Inflammatory macrophage (primary cell): Measurements from ENCODE around the gene SYF2.

Source experiments
- DNase-seq, 2 donors: peaks; one replicate each; pipeline ENCODE4 v3.0.0-alpha.2; 2020 to 2022

Gene SYF2

DNA sequence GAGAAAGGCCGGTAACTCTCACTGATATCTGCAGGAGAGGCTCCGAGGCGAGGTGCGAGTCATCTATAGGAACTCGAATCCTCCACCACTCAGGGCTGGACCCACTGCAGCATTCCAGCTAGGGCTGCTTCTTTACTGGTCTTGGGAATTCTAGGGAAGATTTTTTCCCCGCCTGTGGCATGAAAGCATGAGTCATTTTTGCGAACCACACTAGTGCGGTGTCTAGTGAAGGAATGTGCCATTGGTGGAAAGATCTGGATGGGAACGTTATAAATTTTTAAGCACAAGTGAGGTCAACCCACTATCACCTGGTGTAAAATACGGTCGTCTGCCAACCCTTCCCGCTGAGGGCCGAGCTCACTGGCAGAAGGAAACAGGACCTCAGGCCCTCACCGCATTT lies 49.7 kb downstream of the SYF2 start:
- DNase-seq: no peak

DNA sequence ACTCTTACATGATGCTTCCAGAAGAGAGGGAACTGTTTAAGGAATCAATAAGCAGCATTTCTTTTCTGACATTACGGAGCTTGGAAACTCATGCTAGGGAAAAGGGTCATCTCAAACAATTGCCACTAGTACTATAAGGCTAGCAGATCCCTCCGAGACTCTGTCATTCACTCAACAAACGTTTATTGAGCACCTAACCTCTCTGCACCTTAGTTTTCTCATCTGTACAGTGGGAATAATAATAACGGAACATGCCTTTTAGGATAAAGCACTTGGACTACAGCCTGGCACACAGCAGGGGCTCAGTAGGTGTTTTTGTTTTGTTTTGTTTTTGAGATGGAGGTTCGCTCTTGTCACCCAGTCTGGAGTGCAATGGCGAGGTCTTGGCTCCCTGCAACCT lies 51.3 kb downstream of the SYF2 start:
- DNase-seq: no peak

DNA sequence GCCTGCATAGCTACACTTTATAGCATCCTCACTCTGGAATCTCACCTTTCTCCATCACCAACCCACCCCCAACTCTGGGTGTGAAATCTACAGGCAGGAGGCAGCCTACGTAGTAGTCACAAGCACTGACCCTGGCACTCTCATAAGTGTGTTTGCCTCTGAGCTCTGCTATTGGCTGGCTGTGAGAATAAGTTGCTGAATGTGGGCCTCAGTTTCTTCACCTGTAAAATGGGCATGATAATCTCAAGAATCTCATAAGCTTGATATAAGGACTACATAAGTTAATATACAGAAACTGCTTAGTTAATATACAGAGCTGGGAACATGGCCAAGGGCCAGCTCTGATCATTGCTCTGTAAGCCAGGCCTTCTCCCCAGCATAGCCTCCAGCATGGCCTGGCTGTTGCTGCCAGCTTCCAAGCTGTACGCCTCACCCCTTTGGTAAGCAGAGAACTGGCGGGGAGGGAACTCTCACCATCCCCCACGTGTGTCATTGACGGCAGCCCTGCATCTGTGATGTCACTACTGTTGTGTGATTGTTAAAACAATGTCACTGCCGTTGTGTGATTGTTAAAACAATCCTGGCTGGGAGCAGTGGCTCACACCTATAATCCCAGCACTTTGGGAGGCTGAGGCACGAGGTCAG lies 53.3 kb downstream of the SYF2 start:
- no peak for DNase-seq

- DNase-seq: no peak
Measured at GRCh38 chr1:25174730-25175612, 57.3 kb downstream of the SYF2 start.

GRCh38 chr1:25174363-25174729 lies 58.0 kb downstream of the SYF2 start:
- DNase-seq: no peak

DNA sequence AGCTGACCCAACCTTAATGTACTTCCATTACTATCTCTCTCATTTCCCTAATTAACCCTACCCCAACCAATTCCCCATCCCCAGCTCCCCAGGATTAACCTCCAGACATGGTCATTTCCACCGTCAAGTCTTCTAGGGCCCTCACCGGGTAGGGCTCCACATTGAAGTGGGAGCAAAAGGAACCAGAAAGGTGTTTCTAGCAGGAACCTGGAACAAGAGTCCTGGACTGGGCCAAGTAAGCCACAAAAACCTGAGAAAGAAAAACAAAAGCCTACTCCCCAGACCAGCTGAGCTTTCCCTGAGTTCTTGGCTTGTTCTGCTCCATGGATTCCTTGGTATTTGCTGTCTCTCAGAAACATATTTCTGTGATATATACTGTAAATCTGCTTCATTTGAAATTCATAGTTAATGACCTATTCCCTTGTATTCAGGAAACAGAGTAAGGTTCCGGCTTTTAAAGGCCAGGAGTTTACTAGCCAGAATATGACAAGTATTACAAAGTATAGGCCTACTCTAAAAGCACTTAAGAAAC lies 58.4 kb downstream of the SYF2 start:
- DNase-seq: no peak
